HEK293T (cell line): Measurements from ENCODE around the gene SLC37A1.

Experiments
- ARNT ChIP-seq: fragments of 450-650 bp; IDR thresholded peaks from 2 replicates; pipeline ENCODE4 v1.6.1; 2017; ENCODE audit warnings: mild to moderate bottlenecking
- BHLHE40 ChIP-seq: fragments of 450-650 bp; IDR thresholded peaks from 2 replicates; pipeline ENCODE4 v1.6.1; 2016; ENCODE audit warnings: mild to moderate bottlenecking, moderate library complexity, borderline replicate concordance
- CTBP1 ChIP-seq: fragments of 450-650 bp; IDR thresholded peaks from 2 replicates; pipeline ENCODE4 v1.6.1; 2016; ENCODE audit warnings: borderline replicate concordance
- ELF4 ChIP-seq: fragments of 450-650 bp; IDR thresholded peaks from 2 replicates; pipeline ENCODE4 v1.6.1; 2017; ENCODE audit warnings: antibody characterized with exemption
- FOXA1 ChIP-seq: fragments of 450-650 bp; IDR thresholded peaks from 2 replicates; pipeline ENCODE4 v1.6.1; 2016; ENCODE audit warnings: mild to moderate bottlenecking
- FOXM1 ChIP-seq: fragments of 450-650 bp; IDR thresholded peaks from 2 replicates; pipeline ENCODE4 v1.6.1; 2017; ENCODE audit warnings: mild to moderate bottlenecking, borderline replicate concordance
- HDGF ChIP-seq: fragments of 450-650 bp; IDR thresholded peaks from 2 replicates; pipeline ENCODE4 v1.6.1; 2017; ENCODE audit warnings: antibody characterized with exemption, borderline replicate concordance
- L3MBTL2 ChIP-seq: fragments of 450-650 bp; conservative IDR thresholded peaks from 2 replicates; pipeline ENCODE4 v1.6.1; 2016; ENCODE audit warnings: mild to moderate bottlenecking
- LEF1 ChIP-seq: fragments of 450-650 bp; IDR thresholded peaks from 2 replicates; pipeline ENCODE4 v1.6.1; 2017; ENCODE audit warnings: mild to moderate bottlenecking, borderline replicate concordance
- NFRKB ChIP-seq: fragments of 450-650 bp; IDR thresholded peaks from 2 replicates; pipeline ENCODE4 v1.6.1; 2016; ENCODE audit warnings: mild to moderate bottlenecking, moderate library complexity
- SP1 ChIP-seq: fragments of 450-650 bp; IDR thresholded peaks from 2 replicates; pipeline ENCODE4 v1.6.1; 2017
- SUZ12 ChIP-seq: fragments of 450-650 bp; IDR thresholded peaks from 2 replicates; pipeline ENCODE4 v1.6.1; 2016; ENCODE audit warnings: mild to moderate bottlenecking

- TF ChIP-seq BHLHE40, result no peak
- no peak for TF ChIP-seq LEF1
- no peak for TF ChIP-seq ARNT
- TF ChIP-seq HDGF, result no peak
- TF ChIP-seq SUZ12, result no peak
- no peak for TF ChIP-seq L3MBTL2
- TF ChIP-seq NFRKB, result no peak
- TF ChIP-seq FOXM1, result no peak
- TF ChIP-seq ELF4, result no peak
- no peak for TF ChIP-seq SP1
- TF ChIP-seq CTBP1, result no peak
- no peak for TF ChIP-seq FOXA1
Measured at GRCh38 chr21:42540396-42540795, 26.7 kb downstream of the SLC37A1 start.
